Measurements from ENCODE around the gene MADD. TPM values are rescaled to one million over a fixed set of nuclear protein-coding genes. Genes with fewer than 3 reads are reported as not detected.

Gene MADD
- total and polyA plus RNA-seq, 10 of the 15 experiments (the other 5 are each of a cell fraction or from before 2014, with no cell fraction given), result 0.47 to 35.4 (median 17.6) TPM

DNA sequence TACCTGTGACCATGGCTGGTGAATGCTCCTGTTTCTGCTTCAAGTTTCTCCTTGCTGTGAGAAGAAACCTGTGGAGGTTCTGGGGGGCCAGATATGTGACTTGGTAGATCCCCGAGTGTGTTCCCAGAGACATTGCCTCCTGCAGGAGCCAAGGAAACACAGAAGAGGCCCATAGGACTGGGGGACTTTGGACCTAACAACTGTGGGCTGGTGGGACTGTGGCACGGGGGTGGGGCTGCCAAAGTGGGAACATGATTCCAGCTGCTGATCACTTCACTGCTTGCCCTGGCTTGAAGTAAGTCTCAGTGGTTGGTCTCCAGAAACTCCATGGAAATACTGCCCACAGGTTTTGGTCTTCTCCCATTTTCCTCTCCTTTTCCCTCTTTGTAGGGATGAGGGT, 16.3 kb upstream of the MADD start:
- intact Hi-C loops (cut with micrococcal nuclease; ENCODE audit: unreplicated experiment), result no loop called here
- 56% methylated on average over 2 of the region's 2 CpGs for WGBS (ENCODE audit: insufficient coverage, insufficient replicate concordance, low lambda C conversion rate, missing lambda C conversion rate)
- peaks cover 4% of the 10 kb centered on the region; the same call in 1 of the 2 replicates for H3K4me1 ChIP-seq (ENCODE audit: control insufficient read depth, insufficient read depth, low read length)
- no peak overlapping the region for H3K27ac ChIP-seq (ENCODE audit: control insufficient read depth, insufficient read depth)
- ChIA-PET POLR2A (interaction anchor here (1.0 kb wide), 1 partner anchor 76 kb away, joined by 3 read pairs; no protein-coding TSS in a partner anchor), SMC1A (ENCODE audit: uncharacterized antibody, unreplicated experiment) (interaction anchor here (1.3 to 1.4 kb wide), 2 partner anchors 10 to 66 kb away, joined by 3 to 4 read pairs; no protein-coding TSS in a partner anchor), CTCF (no interaction called here), RAD21 (ENCODE audit: unreplicated experiment) (no interaction called here)
- FAIRE-seq (no peak), DNase-seq (ENCODE audit: low read depth, low spot score) (no peak), ATAC-seq (no peak)
- in situ Hi-C loops (cut with MboI), result no loop called here
- H3K4me3 ChIP-seq, result no peak overlapping the region
- H3K27me3 ChIP-seq (replicated peaks in 1 of 2; ENCODE audit: control insufficient read depth in 2 of 2, insufficient read depth in 2 of 2, low read length in 1 of 2), result no peaks in the 10 kb centered on the region
- no peaks in the 10 kb centered on the region for H3K36me3 ChIP-seq (ENCODE audit: control insufficient read depth in 2 of 2, insufficient read depth in 2 of 2, low read length in 1 of 2)
- no peaks in the 10 kb centered on the region for H3K9me3 ChIP-seq (replicated peaks; ENCODE audit: control insufficient read depth, insufficient read depth, low read length)
- no peak overlapping the region for H2AFZ ChIP-seq (ENCODE audit: control insufficient read depth, low read depth, low read length)
- BruUV-seq (replicated peaks), result no TSS peak
- no peak overlapping the region for H3K4me2 ChIP-seq (ENCODE audit: control insufficient read depth, insufficient read depth)
- peaks cover 8% of the 10 kb centered on the region for H3K79me2 ChIP-seq (ENCODE audit: control insufficient read depth, insufficient read depth, low read length)
- H4K20me1 ChIP-seq (ENCODE audit: control insufficient read depth, insufficient read depth), result no peaks in the 10 kb centered on the region
- no peak overlapping the region for H3K9ac ChIP-seq (ENCODE audit: control insufficient read depth, insufficient read depth, low read length)
- TF ChIP-seq USF2 (IDR thresholded peaks at IDR 0.05; ENCODE audit: borderline replicate concordance, low read depth, low read length) (no peak), ZBTB11 (CRISPR knock-in tag; IDR thresholded peaks at IDR 0.05) (no peak), CREM (IDR thresholded peaks at IDR 0.05; ENCODE audit: low read depth) (no peak), NFYB (IDR thresholded peaks at IDR 0.05; ENCODE audit: insufficient read depth, low read depth, low read length) (no peak), ATF7 (IDR thresholded peaks at IDR 0.05; ENCODE audit: low read depth) (no peak), JUNB (IDR thresholded peaks at IDR 0.05) (no peak), HSF1 (IDR thresholded peaks at IDR 0.05; ENCODE audit: low read depth, low read length) (no peak), JUND (IDR thresholded peaks at IDR 0.05; ENCODE audit: low read depth, low read length) (no peak), NRF1 (conservative IDR thresholded peaks at IDR 0.05; ENCODE audit: low read depth, low read length) (no peak), NBN (IDR thresholded peaks at IDR 0.05) (no peak), STAT1 (conservative IDR thresholded peaks at IDR 0.05) (no peak), FOXM1 (IDR thresholded peaks at IDR 0.05; ENCODE audit: low read depth, low read length) (no peak)
- TF ChIP-seq, protein P1, sequence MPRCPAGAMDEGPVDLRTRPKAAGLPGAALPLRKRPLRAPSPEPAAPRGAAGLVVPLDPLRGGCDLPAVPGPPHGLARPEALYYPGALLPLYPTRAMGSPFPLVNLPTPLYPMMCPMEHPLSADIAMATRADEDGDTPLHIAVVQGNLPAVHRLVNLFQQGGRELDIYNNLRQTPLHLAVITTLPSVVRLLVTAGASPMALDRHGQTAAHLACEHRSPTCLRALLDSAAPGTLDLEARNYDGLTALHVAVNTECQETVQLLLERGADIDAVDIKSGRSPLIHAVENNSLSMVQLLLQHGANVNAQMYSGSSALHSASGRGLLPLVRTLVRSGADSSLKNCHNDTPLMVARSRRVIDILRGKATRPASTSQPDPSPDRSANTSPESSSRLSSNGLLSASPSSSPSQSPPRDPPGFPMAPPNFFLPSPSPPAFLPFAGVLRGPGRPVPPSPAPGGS (IDR thresholded peaks at IDR 0.05; ENCODE audit: borderline replicate concordance, insufficient read depth, low read depth, low read length, poor library complexity, severe bottlenecking), result no peak
- TF ChIP-seq, protein P2, sequence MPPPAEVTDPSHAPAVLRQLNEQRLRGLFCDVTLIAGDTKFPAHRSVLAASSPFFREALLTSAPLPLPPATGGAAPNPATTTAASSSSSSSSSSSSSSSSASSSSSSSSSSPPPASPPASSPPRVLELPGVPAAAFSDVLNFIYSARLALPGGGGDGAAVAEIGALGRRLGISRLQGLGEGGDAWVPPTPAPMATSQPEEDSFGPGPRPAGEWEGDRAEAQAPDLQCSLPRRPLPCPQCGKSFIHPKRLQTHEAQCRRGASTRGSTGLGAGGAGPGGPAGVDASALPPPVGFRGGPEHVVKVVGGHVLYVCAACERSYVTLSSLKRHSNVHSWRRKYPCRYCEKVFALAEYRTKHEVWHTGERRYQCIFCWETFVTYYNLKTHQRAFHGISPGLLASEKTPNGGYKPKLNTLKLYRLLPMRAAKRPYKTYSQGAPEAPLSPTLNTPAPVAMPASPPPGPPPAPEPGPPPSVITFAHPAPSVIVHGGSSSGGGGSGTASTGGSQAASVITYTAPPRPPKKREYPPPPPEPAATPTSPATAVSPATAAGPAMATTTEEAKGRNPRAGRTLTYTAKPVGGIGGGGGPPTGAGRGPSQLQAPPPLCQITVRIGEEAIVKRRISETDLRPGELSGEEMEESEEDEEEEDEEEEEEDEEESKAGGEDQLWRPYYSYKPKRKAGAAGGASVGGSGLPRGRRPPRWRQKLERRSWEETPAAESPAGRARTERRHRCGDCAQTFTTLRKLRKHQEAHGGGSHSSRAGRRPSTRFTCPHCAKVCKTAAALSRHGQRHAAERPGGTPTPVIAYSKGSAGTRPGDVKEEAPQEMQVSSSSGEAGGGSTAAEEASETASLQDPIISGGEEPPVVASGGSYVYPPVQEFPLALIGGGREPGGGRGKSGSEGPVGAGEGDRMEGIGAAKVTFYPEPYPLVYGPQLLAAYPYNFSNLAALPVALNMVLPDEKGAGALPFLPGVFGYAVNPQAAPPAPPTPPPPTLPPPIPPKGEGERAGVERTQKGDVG (CRISPR knock-in tag; IDR thresholded peaks at IDR 0.05), result no peak

All from GM12878 (cell line).